IPS-15b (cell line): ENCODE measurements around the gene C19orf44.
"Not testable (repeated sequence)": the region's sequence is repeated elsewhere in the genome, so short reads cannot be mapped to it uniquely, and the experiment has no call there.

Experiments used
- H3K27me3 ChIP-seq: one replicate; pipeline ENCODE4 v1.6.1; 2013; ENCODE audit warnings: low read length; ENCODE audit not compliant: control insufficient read depth, insufficient read depth
- H3K36me3 ChIP-seq: one replicate; pipeline ENCODE4 v1.6.1; 2013; ENCODE audit warnings: low read length; ENCODE audit not compliant: control insufficient read depth, insufficient read depth
- H3K4me1 ChIP-seq: one replicate; pipeline ENCODE4 v1.6.1; 2013; ENCODE audit warnings: mild to moderate bottlenecking, low read length; ENCODE audit not compliant: control insufficient read depth, insufficient read depth
- H3K4me3 ChIP-seq: one replicate; pipeline ENCODE4 v1.5.1; 2013; ENCODE audit warnings: low read depth, low read length
- H3K9ac ChIP-seq: one replicate; pipeline ENCODE4 v1.6.1; 2013; ENCODE audit warnings: low read depth, mild to moderate bottlenecking, low read length
- H3K9me3 ChIP-seq: one replicate; pipeline ENCODE4 v1.6.1; 2013; ENCODE audit warnings: mild to moderate bottlenecking, low read length; ENCODE audit not compliant: control insufficient read depth, insufficient read depth

Gene C19orf44

GRCh38 chr19:16544473-16545231, 48.5 kb downstream of the C19orf44 start:
- Histone ChIP-seq H3K4me3 (no peak overlapping the region), H3K9ac (no peak overlapping the region), H3K36me3 (peaks cover 3% of the 10 kb centered on the region), H3K27me3 (no peaks in the 10 kb centered on the region), H3K9me3 (no peaks in the 10 kb centered on the region), H3K4me1 (peaks cover 2% of the 10 kb centered on the region)

DNA sequence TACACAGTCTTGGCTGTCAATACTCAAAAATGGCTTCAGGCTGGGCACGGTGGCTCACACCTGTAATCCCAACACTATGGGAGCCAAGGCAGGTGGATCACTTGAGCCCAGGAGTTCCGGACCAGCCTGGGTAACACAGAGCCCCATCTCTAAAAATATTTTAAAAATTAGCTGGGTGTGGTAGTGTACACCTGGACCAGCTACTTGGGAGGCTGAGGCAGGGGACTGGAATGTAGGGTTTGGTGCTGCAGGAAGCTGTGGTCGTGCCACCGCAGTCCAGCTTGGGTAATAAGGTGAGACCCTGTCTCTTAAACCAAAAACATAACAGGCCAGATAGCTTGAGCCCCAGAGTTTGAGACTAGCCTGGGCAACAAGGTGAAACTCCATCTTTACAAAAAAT, 52.8 kb downstream of the C19orf44 start:
- H3K4me1 ChIP-seq = peaks cover 2% of the 10 kb centered on the region
- no peaks in the 10 kb centered on the region for H3K9me3 ChIP-seq
- no peaks in the 10 kb centered on the region for H3K27me3 ChIP-seq
- H3K4me3 ChIP-seq = no peak overlapping the region
- H3K9ac ChIP-seq = no peak overlapping the region
- peaks cover 12% of the 10 kb centered on the region for H3K36me3 ChIP-seq

GRCh38 chr19:16551902-16552301, 55.7 kb downstream of the C19orf44 start:
- not testable (repeated sequence) for H3K4me3 ChIP-seq
- peaks cover 25% of the 10 kb centered on the region for H3K36me3 ChIP-seq

GRCh38 chr19:16554776-16555175, 58.6 kb downstream of the C19orf44 start:
- Histone ChIP-seq H3K9me3 (no peaks in the 10 kb centered on the region), H3K4me1 (no peaks in the 10 kb centered on the region), H3K36me3 (peaks cover 27% of the 10 kb centered on the region), H3K27me3 (no peaks in the 10 kb centered on the region), H3K9ac (no peak overlapping the region), H3K4me3 (no peak overlapping the region)

More at GRCh38 chr19:16551902-16552301, 55.7 kb downstream of the C19orf44 start:
- not testable (repeated sequence) for H3K27me3 ChIP-seq, H3K9ac ChIP-seq, H3K9me3 ChIP-seq, H3K4me1 ChIP-seq

DNA sequence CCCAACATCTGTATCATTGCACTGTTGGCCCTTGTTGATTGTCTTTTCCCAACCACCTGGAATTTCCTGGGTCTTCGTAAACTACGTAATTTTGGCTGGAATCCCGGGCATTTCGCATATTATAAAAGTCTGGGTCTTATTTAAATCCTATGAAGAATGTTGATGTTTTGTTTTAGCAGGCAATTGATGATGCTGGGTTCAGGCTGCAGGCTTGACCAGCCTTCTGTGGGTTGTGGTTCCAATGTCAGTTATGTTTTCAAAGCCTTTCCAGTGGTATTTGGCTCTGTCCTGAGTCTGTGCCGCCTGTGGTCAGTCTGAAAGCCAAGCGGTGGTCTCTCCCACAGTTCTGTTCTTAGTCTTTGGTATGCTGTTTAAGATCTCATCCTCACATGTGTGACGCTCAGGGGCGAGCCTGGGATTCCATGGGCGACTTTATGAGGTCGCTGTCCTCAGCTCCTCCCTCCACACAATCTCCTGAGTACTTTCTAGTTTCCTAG, 63.6 kb downstream of the C19orf44 start:
- Histone ChIP-seq H3K9me3 (no peaks in the 10 kb centered on the region), H3K4me1 (no peaks in the 10 kb centered on the region), H3K27me3 (no peaks in the 10 kb centered on the region), H3K9ac (no peak overlapping the region), H3K4me3 (no peak overlapping the region), H3K36me3 (peaks cover 19% of the 10 kb centered on the region)

GRCh38 chr19:16561382-16561781, 65.2 kb downstream of the C19orf44 start:
- H3K36me3 ChIP-seq = peaks cover 15% of the 10 kb centered on the region
- H3K4me3 ChIP-seq = no peak overlapping the region
- H3K4me1 ChIP-seq = no peaks in the 10 kb centered on the region
- no peaks in the 10 kb centered on the region for H3K9me3 ChIP-seq
- no peak overlapping the region for H3K9ac ChIP-seq
- no peaks in the 10 kb centered on the region for H3K27me3 ChIP-seq

DNA sequence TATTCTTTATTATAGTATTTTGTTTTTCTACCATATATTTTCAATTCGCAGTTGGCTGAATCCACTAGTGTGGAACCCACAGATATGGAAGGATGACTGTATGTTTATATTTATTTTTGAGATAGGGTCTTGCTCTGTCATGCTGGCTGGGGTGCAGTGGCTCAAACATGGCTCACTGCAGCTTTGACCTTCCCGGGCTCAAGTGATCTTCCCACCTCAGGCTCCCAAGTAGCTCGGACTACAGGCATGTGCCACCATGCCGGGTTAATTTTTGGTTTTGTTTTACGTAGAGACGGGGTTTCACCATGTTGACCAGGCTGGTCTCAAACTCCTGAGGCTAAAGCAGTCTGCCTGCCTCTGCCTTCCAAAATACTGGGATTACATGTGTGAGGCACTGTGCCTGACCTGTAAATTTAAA, 66.4 kb downstream of the C19orf44 start:
- Histone ChIP-seq H3K4me3 (no peak overlapping the region), H3K36me3 (peaks cover 14% of the 10 kb centered on the region)

GRCh38 chr19:16564842-16565241, 68.6 kb downstream of the C19orf44 start:
- H3K36me3 ChIP-seq = peaks cover 18% of the 10 kb centered on the region
- no peak overlapping the region for H3K9ac ChIP-seq
- H3K27me3 ChIP-seq = no peaks in the 10 kb centered on the region
- no peaks in the 10 kb centered on the region for H3K9me3 ChIP-seq
- H3K4me1 ChIP-seq = no peaks in the 10 kb centered on the region
- H3K4me3 ChIP-seq = no peak overlapping the region

More for the DNA sequence above, 66.4 kb downstream of the C19orf44 start:
- Histone ChIP-seq H3K4me1 (no peaks in the 10 kb centered on the region), H3K27me3 (no peaks in the 10 kb centered on the region), H3K9me3 (no peaks in the 10 kb centered on the region), H3K9ac (no peak overlapping the region)

DNA sequence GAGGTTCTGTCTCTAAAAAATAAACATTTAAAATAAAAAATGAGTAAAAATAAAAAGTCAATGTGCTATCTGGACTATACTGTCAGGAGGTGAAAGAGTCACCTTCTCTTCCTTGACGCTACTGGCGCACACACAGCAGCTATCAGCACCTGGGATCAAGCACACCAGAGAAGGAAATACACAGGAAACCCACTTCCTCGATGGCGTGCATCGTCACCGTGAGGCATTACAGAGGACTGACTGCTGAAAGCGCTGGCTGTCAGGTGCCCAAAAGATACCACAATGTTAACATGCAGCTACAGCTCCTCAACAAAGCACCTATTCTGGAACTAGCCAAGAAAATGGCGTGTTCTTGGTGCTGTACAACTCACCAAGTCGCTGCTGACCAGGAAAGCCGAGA, 70.0 kb downstream of the C19orf44 start:
- Histone ChIP-seq H3K4me1 (peaks cover 2% of the 10 kb centered on the region), H3K9ac (no peak overlapping the region), H3K4me3 (no peak overlapping the region), H3K36me3 (peaks cover 22% of the 10 kb centered on the region), H3K27me3 (no peaks in the 10 kb centered on the region), H3K9me3 (no peaks in the 10 kb centered on the region)

DNA sequence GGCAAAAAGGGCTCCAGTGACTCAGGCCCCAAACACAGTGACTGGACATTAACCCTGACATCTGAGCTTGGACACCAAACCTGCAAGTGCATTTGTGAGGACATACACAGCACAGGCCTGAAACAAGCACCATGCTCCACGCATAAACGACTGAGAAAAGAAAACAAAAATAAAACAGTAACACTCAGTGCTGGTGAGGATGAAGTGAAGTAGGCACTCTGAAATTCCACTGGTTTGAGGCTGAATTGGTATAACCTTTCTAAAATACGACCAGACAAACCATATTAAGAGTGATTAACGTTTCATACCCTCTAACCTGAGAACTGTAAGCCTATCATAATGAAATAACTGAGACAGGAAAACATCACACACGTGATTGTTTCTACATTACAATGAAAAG, 70.5 kb downstream of the C19orf44 start:
- Histone ChIP-seq H3K27me3 (no peaks in the 10 kb centered on the region), H3K4me1 (peaks cover 2% of the 10 kb centered on the region), H3K9me3 (no peaks in the 10 kb centered on the region), H3K36me3 (peaks cover 22% of the 10 kb centered on the region), H3K9ac (no peak overlapping the region), H3K4me3 (no peak overlapping the region)

GRCh38 chr19:16569609-16570320, 73.6 kb downstream of the C19orf44 start:
- no peak overlapping the region for H3K9ac ChIP-seq

More at GRCh38 chr19:16569609-16570320, 73.6 kb downstream of the C19orf44 start:
- no peaks in the 10 kb centered on the region for H3K27me3 ChIP-seq
- peaks cover 8% of the 10 kb centered on the region for H3K4me1 ChIP-seq
- peaks cover 22% of the 10 kb centered on the region for H3K36me3 ChIP-seq
- H3K4me3 ChIP-seq = no peak overlapping the region
- no peaks in the 10 kb centered on the region for H3K9me3 ChIP-seq
